ENCODE measurements around the gene COLEC11. TPM values are rescaled to one million over a fixed set of nuclear protein-coding genes. Genes with fewer than 3 reads are reported as not detected.

The COLEC11 gene
- total RNA-seq, 1 donor from 2014 or later, result 0.26 TPM

DNA sequence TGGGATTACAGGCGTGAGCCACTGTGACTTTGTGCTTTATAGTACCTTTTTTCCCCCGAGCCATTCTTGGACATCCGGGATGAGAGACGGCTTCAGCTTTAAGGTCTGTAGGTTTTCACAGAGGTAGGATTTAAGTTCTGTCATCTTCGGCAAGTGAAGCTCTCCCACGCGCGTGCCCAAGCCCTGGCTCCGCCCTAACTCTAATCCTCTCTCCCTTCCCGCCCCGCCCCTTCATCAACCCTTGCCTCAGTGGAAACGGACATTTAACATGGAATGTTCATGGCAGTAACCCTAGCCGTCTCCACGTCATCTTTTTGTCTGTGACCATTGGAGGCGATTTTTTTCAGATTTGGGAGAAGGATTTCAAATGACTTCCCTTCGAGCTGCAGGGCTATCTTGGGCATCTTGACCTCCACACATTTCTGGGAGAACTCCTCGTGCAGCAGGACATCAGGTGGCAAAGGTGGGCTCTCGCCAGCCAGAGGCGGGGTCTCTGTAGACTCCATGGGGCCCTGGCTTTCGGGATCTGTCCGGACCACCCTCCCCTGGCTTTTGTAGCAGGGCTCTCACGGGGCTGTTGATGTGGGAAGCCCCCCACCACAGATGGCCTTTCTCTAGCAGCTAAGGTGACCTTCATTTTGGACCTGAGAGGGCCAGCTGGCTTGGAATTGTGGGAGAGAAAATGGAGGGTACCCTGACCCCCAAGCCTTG, 6.8 kb downstream of the COLEC11 start:
- no peak overlapping the region for H3K4me3 ChIP-seq (ENCODE audit: low read depth, low read length)
- TF ChIP-seq, protein P1, sequence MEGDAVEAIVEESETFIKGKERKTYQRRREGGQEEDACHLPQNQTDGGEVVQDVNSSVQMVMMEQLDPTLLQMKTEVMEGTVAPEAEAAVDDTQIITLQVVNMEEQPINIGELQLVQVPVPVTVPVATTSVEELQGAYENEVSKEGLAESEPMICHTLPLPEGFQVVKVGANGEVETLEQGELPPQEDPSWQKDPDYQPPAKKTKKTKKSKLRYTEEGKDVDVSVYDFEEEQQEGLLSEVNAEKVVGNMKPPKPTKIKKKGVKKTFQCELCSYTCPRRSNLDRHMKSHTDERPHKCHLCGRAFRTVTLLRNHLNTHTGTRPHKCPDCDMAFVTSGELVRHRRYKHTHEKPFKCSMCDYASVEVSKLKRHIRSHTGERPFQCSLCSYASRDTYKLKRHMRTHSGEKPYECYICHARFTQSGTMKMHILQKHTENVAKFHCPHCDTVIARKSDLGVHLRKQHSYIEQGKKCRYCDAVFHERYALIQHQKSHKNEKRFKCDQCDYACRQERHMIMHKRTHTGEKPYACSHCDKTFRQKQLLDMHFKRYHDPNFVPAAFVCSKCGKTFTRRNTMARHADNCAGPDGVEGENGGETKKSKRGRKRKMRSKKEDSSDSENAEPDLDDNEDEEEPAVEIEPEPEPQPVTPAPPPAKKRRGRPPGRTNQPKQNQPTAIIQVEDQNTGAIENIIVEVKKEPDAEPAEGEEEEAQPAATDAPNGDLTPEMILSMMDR (IDR thresholded peaks at IDR 0.05; ENCODE audit: insufficient read depth, low read length, severe bottlenecking), result no peak
- no peak for DNase-seq (ENCODE audit: low read depth)
- FAIRE-seq, result no peak
- no peaks in the 10 kb centered on the region for H3K36me3 ChIP-seq (ENCODE audit: control insufficient read depth, insufficient read depth, low read length)
- H3K27me3 ChIP-seq (ENCODE audit: control insufficient read depth, insufficient read depth, low read length), result no peaks in the 10 kb centered on the region

DNA sequence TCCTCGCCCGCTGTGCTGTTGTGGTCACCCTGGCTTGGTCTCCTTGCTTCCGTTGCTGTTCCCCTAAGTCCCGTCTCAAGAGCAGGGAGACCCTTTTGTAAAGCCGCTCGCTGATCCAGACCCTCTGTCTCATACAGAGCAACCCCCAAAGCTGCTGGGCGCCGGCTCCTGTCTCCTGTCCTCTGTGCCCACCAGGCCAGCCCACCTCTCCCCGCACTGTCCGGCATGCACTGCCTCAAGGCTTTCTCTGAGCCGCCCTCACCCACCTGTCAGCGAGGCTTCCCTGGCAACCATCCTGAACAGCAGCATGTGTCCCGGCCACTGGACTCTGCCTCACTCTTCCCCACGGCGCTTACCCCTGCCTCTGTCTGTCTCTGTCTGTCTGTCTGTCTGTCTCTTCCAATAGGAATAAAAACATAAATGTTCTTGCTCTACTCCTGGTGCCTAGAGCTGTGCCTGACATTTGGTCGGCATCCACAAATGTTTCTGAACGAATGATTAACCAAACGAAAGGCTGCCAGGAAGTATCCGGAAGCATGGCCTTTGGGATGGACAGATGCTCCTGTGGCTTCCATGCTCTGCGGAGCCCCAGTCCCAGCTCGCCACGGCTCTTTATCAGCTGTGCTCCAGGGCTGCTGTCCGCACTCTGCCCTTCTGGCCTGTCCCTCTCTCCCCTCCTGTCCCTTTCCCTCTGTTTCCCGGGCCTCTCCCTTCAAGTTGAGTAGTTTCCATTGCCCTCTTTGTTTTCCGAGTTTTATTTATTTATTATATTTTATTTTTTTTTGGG, 7.8 kb downstream of the COLEC11 start:
- Histone ChIP-seq H3K27me3 (ENCODE audit: control insufficient read depth, insufficient read depth, low read length) (no peaks in the 10 kb centered on the region), H3K36me3 (ENCODE audit: control insufficient read depth, insufficient read depth, low read length) (no peaks in the 10 kb centered on the region), H3K4me3 (ENCODE audit: low read depth, low read length) (no peak overlapping the region)
- DNase-seq (ENCODE audit: low read depth) (no peak), FAIRE-seq (no peak)
- TF ChIP-seq, protein P1 (IDR thresholded peaks at IDR 0.05; ENCODE audit: insufficient read depth, low read length, severe bottlenecking), result no peak

DNA sequence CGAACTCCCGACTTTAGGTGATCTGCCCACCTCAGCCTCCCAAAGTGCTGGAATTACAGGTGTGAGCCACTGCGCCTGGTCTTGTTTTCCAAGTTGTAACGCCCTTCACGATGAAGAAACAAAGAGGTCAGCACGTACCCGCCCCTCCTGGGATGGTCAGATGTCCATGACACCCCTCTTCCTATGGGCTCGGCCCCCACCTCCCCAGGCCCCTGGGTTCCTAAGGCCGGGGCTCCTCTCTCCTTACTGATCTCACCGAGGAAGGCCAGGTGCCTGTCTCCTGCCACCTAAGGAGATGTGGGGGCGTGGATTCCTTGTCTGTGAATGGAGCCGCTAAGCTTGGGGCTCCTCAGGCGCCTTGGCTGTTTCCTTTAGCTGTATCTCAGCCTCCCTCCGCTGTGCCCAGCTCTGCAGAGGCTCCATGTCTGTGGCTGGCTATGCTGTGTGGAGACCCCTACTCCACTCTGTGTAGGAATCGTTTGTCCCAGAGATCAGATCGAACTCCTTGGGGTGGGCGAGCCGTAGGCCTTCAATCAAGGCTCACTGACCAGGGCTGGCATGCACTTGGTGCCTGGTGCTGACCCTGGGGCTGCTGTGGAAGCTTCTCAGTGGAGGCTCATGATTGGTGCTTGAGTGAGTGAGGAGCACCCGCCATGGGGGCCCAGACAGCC, 8.8 kb downstream of the COLEC11 start:
- no peak for DNase-seq (ENCODE audit: low read depth)
- FAIRE-seq, result no peak
- TF ChIP-seq, protein P1 (IDR thresholded peaks at IDR 0.05; ENCODE audit: insufficient read depth, low read length, severe bottlenecking), result no peak
- no peak overlapping the region for H3K4me3 ChIP-seq (ENCODE audit: low read depth, low read length)
- H3K36me3 ChIP-seq (ENCODE audit: control insufficient read depth, insufficient read depth, low read length), result no peaks in the 10 kb centered on the region
- H3K27me3 ChIP-seq (ENCODE audit: control insufficient read depth, insufficient read depth, low read length), result no peaks in the 10 kb centered on the region

DNA sequence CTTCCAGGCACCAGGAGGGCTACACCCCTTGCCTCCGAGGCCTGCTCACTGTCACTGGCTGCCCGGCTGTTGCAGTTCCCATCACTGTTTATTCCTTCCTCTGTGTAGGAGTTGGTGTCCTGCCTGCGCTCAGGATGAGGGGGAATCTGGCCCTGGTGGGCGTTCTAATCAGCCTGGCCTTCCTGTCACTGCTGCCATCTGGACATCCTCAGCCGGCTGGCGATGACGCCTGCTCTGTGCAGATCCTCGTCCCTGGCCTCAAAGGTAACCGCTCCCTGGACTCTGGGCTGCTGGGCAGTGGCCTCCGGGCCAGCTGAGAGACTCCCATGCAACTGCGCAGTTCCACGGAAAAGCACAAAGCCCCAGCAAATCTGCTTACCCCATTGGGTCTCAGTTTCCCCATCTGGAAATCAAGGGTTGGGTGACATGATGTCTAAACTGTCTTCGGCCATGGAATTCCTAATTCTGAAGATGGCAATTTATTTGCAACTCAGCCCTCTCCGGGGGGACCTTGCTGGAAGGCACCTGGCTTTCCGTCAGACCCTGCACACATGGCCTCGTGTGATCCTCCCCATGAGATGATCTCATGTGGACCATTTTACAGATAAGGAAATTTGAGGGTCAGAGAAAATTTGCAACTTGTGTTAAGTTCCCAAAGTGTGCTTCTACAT, 9.4 kb downstream of the COLEC11 start:
- TF ChIP-seq, protein P1 (IDR thresholded peaks at IDR 0.05; ENCODE audit: insufficient read depth, low read length, severe bottlenecking), result no peak
- Histone ChIP-seq H3K4me3 (ENCODE audit: low read depth, low read length) (no peak overlapping the region), H3K27me3 (ENCODE audit: control insufficient read depth, insufficient read depth, low read length) (no peaks in the 10 kb centered on the region), H3K36me3 (ENCODE audit: control insufficient read depth, insufficient read depth, low read length) (no peaks in the 10 kb centered on the region)
- no peak for FAIRE-seq
- no peak for DNase-seq (ENCODE audit: low read depth)

DNA sequence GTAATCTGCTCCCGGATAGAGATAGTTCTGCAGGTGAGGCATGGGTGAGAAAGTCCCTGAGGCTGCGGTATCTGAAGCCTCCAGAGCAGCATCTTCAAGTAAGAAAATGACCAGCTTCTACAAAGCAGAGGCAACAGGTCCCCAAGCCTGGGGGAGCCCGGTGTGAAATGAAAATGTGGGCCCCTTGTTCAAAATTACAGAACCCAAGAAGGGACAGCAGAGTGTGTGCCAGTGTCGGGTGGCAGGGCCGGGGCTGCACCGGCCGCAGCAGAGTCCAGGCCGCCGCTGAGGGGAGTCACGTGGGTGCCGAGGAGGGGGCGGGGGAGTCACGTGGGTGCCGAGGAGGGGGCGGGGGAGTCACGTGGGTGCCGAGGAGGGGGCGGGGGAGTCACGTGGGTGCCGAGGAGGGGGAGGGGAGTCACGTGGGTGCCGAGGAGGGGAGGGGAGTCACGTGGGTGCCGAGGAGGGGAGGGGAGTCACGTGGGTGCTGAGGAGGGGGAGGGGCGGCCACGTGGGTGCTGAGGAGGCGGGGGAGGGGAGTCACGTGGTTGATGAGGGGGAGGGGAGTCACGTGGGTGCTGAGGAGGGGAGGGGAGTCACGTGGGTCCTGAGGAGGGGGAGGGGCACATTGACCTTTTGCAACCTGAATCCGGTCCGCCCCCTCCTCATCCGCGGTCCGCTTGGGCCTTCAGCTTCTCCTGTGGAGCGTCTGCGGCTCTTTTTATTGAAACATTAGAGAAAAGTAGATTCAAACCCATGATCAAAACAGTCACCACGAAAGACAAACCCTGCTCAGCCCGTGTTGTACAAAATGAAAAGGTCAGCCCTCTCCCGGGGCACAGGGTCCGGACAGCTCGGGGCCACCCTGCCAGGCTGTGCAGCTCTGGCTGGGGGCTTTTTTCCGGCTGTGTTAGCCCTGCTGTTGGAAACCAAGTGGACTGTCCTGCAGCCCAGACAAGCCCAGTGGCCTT, 10.4 kb downstream of the COLEC11 start:
- TF ChIP-seq, protein P1 (IDR thresholded peaks at IDR 0.05; ENCODE audit: insufficient read depth, low read length, severe bottlenecking), result no peak
- FAIRE-seq, result no peak
- no peak for DNase-seq (ENCODE audit: low read depth)
- H3K4me3 ChIP-seq (ENCODE audit: low read depth, low read length), result no peak overlapping the region
- no peaks in the 10 kb centered on the region for H3K27me3 ChIP-seq (ENCODE audit: control insufficient read depth, insufficient read depth, low read length)
- H3K36me3 ChIP-seq (ENCODE audit: control insufficient read depth, insufficient read depth, low read length), result no peaks in the 10 kb centered on the region
